ENCODE data around the gene DNPH1.

DNA sequence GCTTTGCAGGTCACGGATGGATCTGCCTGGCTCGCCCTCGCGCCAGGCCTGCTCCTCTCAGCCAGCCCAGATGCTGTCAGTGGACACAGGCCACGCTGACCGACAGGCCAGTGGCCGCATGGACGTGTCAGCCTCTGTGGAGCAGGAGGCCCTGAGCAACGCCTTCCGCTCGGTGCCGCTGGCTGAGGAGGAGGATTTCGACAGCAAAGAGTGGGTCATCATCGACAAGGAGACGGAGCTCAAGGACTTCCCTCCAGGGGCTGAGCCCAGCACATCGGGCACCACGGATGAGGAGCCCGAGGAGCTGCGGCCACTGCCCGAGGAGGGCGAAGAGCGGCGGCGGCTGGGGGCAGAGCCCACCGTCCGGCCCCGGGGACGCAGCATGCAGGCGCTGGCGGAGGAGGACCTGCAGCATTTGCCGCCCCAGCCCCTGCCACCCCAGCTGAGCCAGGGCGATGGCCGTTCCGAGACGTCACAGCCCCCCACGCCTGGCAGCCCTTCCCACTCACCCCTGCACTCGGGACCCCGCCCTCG, 33.6 kb upstream of the DNPH1 start:
- no peak for TF ChIP-seq SIN3A (conservative IDR thresholded peaks at IDR 0.05 in 1 of 2, IDR thresholded peaks at IDR 0.05 in 1 of 2; ENCODE audit: low read depth in 1 of 2, low read length in 2 of 2)
- no peak for TF ChIP-seq PHF8 (conservative IDR thresholded peaks at IDR 0.05; ENCODE audit: low read depth, low read length)
- TF ChIP-seq FOSL1 (IDR thresholded peaks at IDR 0.05; ENCODE audit: insufficient read depth, low read depth, low read length), result no peak
- TF ChIP-seq CREB1 (IDR thresholded peaks at IDR 0.05), result no peak
- TF ChIP-seq POLR2A (IDR thresholded peaks at IDR 0.05; ENCODE audit: control extremely low read depth in 1 of 2, low read depth in 2 of 2, low read length in 2 of 2), result no peak
- TF ChIP-seq, protein P1, sequence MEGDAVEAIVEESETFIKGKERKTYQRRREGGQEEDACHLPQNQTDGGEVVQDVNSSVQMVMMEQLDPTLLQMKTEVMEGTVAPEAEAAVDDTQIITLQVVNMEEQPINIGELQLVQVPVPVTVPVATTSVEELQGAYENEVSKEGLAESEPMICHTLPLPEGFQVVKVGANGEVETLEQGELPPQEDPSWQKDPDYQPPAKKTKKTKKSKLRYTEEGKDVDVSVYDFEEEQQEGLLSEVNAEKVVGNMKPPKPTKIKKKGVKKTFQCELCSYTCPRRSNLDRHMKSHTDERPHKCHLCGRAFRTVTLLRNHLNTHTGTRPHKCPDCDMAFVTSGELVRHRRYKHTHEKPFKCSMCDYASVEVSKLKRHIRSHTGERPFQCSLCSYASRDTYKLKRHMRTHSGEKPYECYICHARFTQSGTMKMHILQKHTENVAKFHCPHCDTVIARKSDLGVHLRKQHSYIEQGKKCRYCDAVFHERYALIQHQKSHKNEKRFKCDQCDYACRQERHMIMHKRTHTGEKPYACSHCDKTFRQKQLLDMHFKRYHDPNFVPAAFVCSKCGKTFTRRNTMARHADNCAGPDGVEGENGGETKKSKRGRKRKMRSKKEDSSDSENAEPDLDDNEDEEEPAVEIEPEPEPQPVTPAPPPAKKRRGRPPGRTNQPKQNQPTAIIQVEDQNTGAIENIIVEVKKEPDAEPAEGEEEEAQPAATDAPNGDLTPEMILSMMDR (IDR thresholded peaks at IDR 0.05; ENCODE audit: control extremely low read depth in 1 of 3, insufficient read depth in 1 of 3, low read depth in 1 of 3, low read length in 3 of 3), result no peak
- TF ChIP-seq, protein P2, sequence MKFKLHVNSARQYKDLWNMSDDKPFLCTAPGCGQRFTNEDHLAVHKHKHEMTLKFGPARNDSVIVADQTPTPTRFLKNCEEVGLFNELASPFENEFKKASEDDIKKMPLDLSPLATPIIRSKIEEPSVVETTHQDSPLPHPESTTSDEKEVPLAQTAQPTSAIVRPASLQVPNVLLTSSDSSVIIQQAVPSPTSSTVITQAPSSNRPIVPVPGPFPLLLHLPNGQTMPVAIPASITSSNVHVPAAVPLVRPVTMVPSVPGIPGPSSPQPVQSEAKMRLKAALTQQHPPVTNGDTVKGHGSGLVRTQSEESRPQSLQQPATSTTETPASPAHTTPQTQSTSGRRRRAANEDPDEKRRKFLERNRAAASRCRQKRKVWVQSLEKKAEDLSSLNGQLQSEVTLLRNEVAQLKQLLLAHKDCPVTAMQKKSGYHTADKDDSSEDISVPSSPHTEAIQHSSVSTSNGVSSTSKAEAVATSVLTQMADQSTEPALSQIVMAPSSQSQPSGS (IDR thresholded peaks at IDR 0.05; ENCODE audit: low read length), result no peak
- no peak for TF ChIP-seq YY1 (IDR thresholded peaks at IDR 0.05; ENCODE audit: low read depth, low read length)
- no peak for TF ChIP-seq TCF12 (IDR thresholded peaks at IDR 0.05; ENCODE audit: low read depth, low read length)
- TF ChIP-seq HDAC6 (IDR thresholded peaks at IDR 0.05; ENCODE audit: low read depth, low read length), result no peak
